Aorta (tissue), 5 donors: ENCODE results near the gene NTRK3. TPM values are rescaled to one million over a fixed set of nuclear protein-coding genes. Genes with fewer than 3 reads are reported as not detected.

ENCODE experiments used
- ATAC-seq: fragments of 200-7000 bp; cut with Tn5 transposase; one replicate; pipeline ENCODE4 v1.9.1; 2022; ENCODE audit warnings: moderate library complexity; ENCODE audit not compliant: low FRiP score
- DNase-seq, 2 donors: peaks; one replicate each; pipeline ENCODE4 v3.0.0-alpha.2; 2020
- H3K27ac ChIP-seq, 2 donors: one replicate each; pipeline ENCODE4 v1.5.1; 2013; ENCODE audit warnings: low read length in 2 of 2, mild to moderate bottlenecking in 2 of 2, moderate library complexity in 2 of 2, control low read depth in 1 of 2, inconsistent platforms in 1 of 2, low read depth in 1 of 2
- H3K27me3 ChIP-seq, 2 donors: one replicate each; pipeline ENCODE4 v1.6.1; 2013; ENCODE audit warnings: control low read depth in 1 of 2, low read length in 1 of 2, mild to moderate bottlenecking in 1 of 2, moderate library complexity in 1 of 2; ENCODE audit not compliant: insufficient read depth in 2 of 2, control insufficient read depth in 1 of 2
- H3K36me3 ChIP-seq, 2 donors: one replicate each; pipeline ENCODE4 v1.6.1; 2013; ENCODE audit warnings: control low read depth in 1 of 2, low read length in 1 of 2, mild to moderate bottlenecking in 1 of 2; ENCODE audit not compliant: insufficient read depth in 2 of 2, control insufficient read depth in 1 of 2
- H3K4me1 ChIP-seq, 2 donors: one replicate each; pipeline ENCODE4 v1.6.1; 2013; ENCODE audit warnings: low read length in 2 of 2, control low read depth in 1 of 2, mild to moderate bottlenecking in 1 of 2, moderate library complexity in 1 of 2; ENCODE audit not compliant: insufficient read depth in 2 of 2, control insufficient read depth in 1 of 2
- H3K4me3 ChIP-seq, 2 donors: one replicate each; pipeline ENCODE4 v1.5.1; 2013; ENCODE audit warnings: low read length in 2 of 2, control low read depth in 1 of 2, mild to moderate bottlenecking in 1 of 2
- H3K9me3 ChIP-seq: one replicate; pipeline ENCODE4 v1.6.1; 2013; ENCODE audit warnings: mild to moderate bottlenecking, low read length; ENCODE audit not compliant: control insufficient read depth
- WGBS, 2 donors: extraction: QIAGEN DNeasy Blood & Tissue Kit; methylation state at CpG; one replicate each; pipeline ENCODE4 v1.1.7; 2013; 5-methylcytosine and 5-hydroxymethylcytosine counted together
- intact Hi-C, 2 donors: fragments of 100-400 bp; cut with DNase I; formaldehyde crosslinking; loops; one replicate each; pipeline versions ENCODE4 v1.14.2 to v1.15.0; 2022
- polyA plus RNA-seq, 2 donors: library from polyadenylated mRNA; stranded (reverse); fragments of 200-250 nt; gene quantifications; one replicate each; pipeline ENCODE4 v1.2.3, GENCODE V29; 2013
- total RNA-seq, 2 donors: library from RNA; stranded (reverse); fragmentation: NEBNext Ultra II Directional; extraction: Animal tissue kit (Norgen Biotek cat#: 25700); gene quantifications; one replicate each; pipeline ENCODE4 v1.2.1, GENCODE V29; 2021
- donor health status: healthy with polysubstance abuse.
- donor health status: Bipolar disorder and iron deficiency.
- donor health status: DM: no; HTN: no; CAD: no.
- donor health status: DM: no; HTN: no; CAD: no.
- donor health status: DM: yes; HTN: yes; CAD: no.

NTRK3 gene
- total and polyA plus RNA-seq, 4 donors, result 8.9 to 84.0 (median 79.6) TPM

- intact Hi-C loops, result loop anchor here in 1 of 2 donors (10.0 kb wide), 1 partner anchor 568 kb away; no protein-coding TSS in a partner anchor
- Histone ChIP-seq H3K27ac (no peak overlapping the region), H3K9me3 (no peaks in the 10 kb centered on the region), H3K36me3 (no peaks in the 10 kb centered on the region), H3K4me1 (no peaks in the 10 kb centered on the region), H3K4me3 (no peak overlapping the region), H3K27me3 (no peaks in the 10 kb centered on the region)
- DNase-seq (peak in 1 of 2 donors; percentile 43), ATAC-seq (no peak)
- WGBS, 2 donors, result 78 to 88% methylated on average over 11 of the region's 11 CpGs
Measured at GRCh38 chr15:88242586-88243555, 13.7 kb downstream of the NTRK3 start.

GRCh38 chr15:88241461-88241860 is 15.1 kb downstream of the NTRK3 start:
- Histone ChIP-seq H3K27ac (no peak overlapping the region), H3K4me3 (no peak overlapping the region), H3K4me1 (no peaks in the 10 kb centered on the region), H3K27me3 (no peaks in the 10 kb centered on the region), H3K9me3 (no peaks in the 10 kb centered on the region), H3K36me3 (no peaks in the 10 kb centered on the region)
- no peak for ATAC-seq
- intact Hi-C loops, result loop anchor here in 1 of 2 donors (10.0 kb wide), 1 partner anchor 567 kb away; no protein-coding TSS in a partner anchor
- peak in 1 of 2 donors; percentile 66 for DNase-seq
- WGBS, 2 donors, result 69 to 74% methylated on average over 9 of the region's 9 CpGs

- intact Hi-C loops, result loop anchor here in 1 of 2 donors (10.0 kb wide), 1 partner anchor 566 kb away; no protein-coding TSS in a partner anchor
Measured at GRCh38 chr15:88241060-88241459, 15.5 kb downstream of the NTRK3 start.

GRCh38 chr15:88239594-88239993 is 16.9 kb downstream of the NTRK3 start:
- 47 to 65% methylated on average over 9 of the region's 9 CpGs for WGBS, 2 donors
- no peaks in the 10 kb centered on the region for H3K9me3 ChIP-seq
- no peaks in the 10 kb centered on the region for H3K36me3 ChIP-seq
- no peak for DNase-seq
- no peak overlapping the region for H3K4me3 ChIP-seq
- no peak for ATAC-seq
- intact Hi-C loops, result no loop called here
- H3K27me3 ChIP-seq, result no peaks in the 10 kb centered on the region
- no peaks in the 10 kb centered on the region for H3K4me1 ChIP-seq
- H3K27ac ChIP-seq, result peak overlapping the region in 1 of 2 donors; percentile 42

More at GRCh38 chr15:88241060-88241459, 15.5 kb downstream of the NTRK3 start:
- DNase-seq (peak in 1 of 2 donors; percentile 47), ATAC-seq (no peak)
- Histone ChIP-seq H3K9me3 (no peaks in the 10 kb centered on the region), H3K36me3 (no peaks in the 10 kb centered on the region), H3K4me1 (no peaks in the 10 kb centered on the region), H3K4me3 (no peak overlapping the region), H3K27me3 (no peaks in the 10 kb centered on the region), H3K27ac (no peak overlapping the region)
- WGBS, 2 donors, result 71 to 72% methylated on average over 5 of the region's 5 CpGs

GRCh38 chr15:88238618-88239430 is 17.7 kb downstream of the NTRK3 start:
- Histone ChIP-seq H3K27ac (peak overlapping the region; percentile 76 to 90), H3K27me3 (no peaks in the 10 kb centered on the region), H3K4me3 (no peak overlapping the region), H3K4me1 (no peaks in the 10 kb centered on the region), H3K36me3 (no peaks in the 10 kb centered on the region), H3K9me3 (no peaks in the 10 kb centered on the region)
- DNase-seq, result peak in 1 of 2 donors; percentile 70
- peak; percentile 50 for ATAC-seq
- 29 to 34% methylated on average over 8 of the region's 8 CpGs for WGBS, 2 donors
- intact Hi-C loops, result no loop called here

- 88 to 90% methylated on average over 8 of the region's 8 CpGs for WGBS, 2 donors
- Histone ChIP-seq H3K4me1 (no peaks in the 10 kb centered on the region), H3K27ac (no peak overlapping the region), H3K9me3 (no peaks in the 10 kb centered on the region), H3K36me3 (no peaks in the 10 kb centered on the region), H3K27me3 (no peaks in the 10 kb centered on the region), H3K4me3 (no peak overlapping the region)
- ATAC-seq (no peak), DNase-seq (peak in 1 of 2 donors; percentile 17)
- intact Hi-C loops, result no loop called here
Measured at GRCh38 chr15:88234711-88235110, 21.8 kb downstream of the NTRK3 start.

- Histone ChIP-seq H3K27me3 (no peaks in the 10 kb centered on the region), H3K9me3 (no peaks in the 10 kb centered on the region), H3K4me1 (no peaks in the 10 kb centered on the region), H3K4me3 (no peak overlapping the region), H3K27ac (no peak overlapping the region), H3K36me3 (no peaks in the 10 kb centered on the region)
- DNase-seq (peak in 1 of 2 donors; percentile 9), ATAC-seq (no peak)
- WGBS, 2 donors, result 89 to 90% methylated on average over 9 of the region's 9 CpGs
- intact Hi-C loops, result no loop called here
Measured at GRCh38 chr15:88233921-88234320, 22.6 kb downstream of the NTRK3 start.

GRCh38 chr15:88232771-88233201 is 23.8 kb downstream of the NTRK3 start:
- Histone ChIP-seq H3K4me1 (no peaks in the 10 kb centered on the region), H3K9me3 (no peaks in the 10 kb centered on the region), H3K36me3 (no peaks in the 10 kb centered on the region), H3K27me3 (no peaks in the 10 kb centered on the region), H3K4me3 (no peak overlapping the region), H3K27ac (no peak overlapping the region)
- intact Hi-C loops, result no loop called here
- DNase-seq, result peak in 1 of 2 donors; percentile 7
- ATAC-seq, result no peak
- WGBS, 2 donors, result 65 to 75% methylated on average over 4 of the region's 4 CpGs
